ENCODE results near the gene HGD. TPM values are rescaled to one million over a fixed set of nuclear protein-coding genes. Genes with fewer than 3 reads are reported as not detected.

Gene HGD
- total and polyA plus RNA-seq, 12 donors = 0.12 to 1.2 TPM; not detected in 10

DNA sequence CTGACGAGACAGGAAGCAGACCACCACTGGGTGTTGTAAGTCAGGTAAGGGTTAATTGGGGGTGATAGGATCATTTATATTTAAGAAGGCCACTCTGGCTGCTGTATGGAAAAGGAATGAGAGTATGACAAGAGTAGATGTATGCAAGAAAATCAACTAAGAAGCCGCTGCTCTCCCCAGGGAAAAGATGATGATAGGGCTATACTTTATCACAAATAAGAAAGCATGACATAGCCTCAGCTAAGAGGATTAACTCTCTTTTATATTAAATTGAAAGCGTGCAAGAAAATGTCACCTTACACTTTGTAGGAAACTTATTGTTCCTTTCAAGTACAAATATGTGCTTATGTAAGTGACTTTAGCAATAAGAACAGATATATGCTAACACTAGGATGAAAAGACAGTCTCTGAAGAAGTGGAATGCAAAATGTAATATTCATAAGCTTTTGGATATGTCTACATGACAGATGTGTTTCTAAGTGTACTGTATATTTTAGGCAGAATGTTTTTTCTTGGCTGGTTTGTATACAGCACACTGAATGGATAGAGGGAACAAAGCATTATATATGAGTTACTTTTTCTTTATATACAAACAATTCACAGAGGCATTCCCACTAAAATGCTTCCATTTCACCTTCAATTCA, 94.6 kb downstream of the HGD start:
- no peak for TF ChIP-seq CTCF (IDR thresholded peaks at IDR 0.05)
- Histone ChIP-seq H3K27me3 (no peaks in the 10 kb centered on the region), H3K4me1 (no peaks in the 10 kb centered on the region), H3K9me3 (no peaks in the 10 kb centered on the region), H3K36me3 (no peaks in the 10 kb centered on the region), H3K27ac (no peak overlapping the region), H3K4me3 (no peak overlapping the region)
- 69 to 72% methylated on average over 3 of the region's 3 CpGs for WGBS, 2 donors
- intact Hi-C loops (cut with DNase I) = no loop called here
- ATAC-seq = no peak
- DNase-seq = no peak

Other genes starting within 250 kb of the HGD start
- gene FSTL1, start 231.2 kb downstream of the HGD start, total RNA-seq = 100 to 1,000 TPM; 100 to 346 (median 213) TPM
- 10 to 100 TPM; 54.4 to 88.5 TPM for gene FSTL1, start 231.2 kb downstream of the HGD start, polyA plus RNA-seq
- 100 to 1,000 TPM; 347 to 581 (median 535) TPM for gene NDUFB4, start 85.9 kb downstream of the HGD start, total RNA-seq
- gene NDUFB4, start 85.9 kb downstream of the HGD start, polyA plus RNA-seq = 100 to 1,000 TPM; 527 to 567 TPM
- gene RABL3, start 60.3 kb upstream of the HGD start, total RNA-seq = 10 to 100 TPM; 13.8 to 33.9 (median 23.3) TPM
- gene RABL3, start 60.3 kb upstream of the HGD start, polyA plus RNA-seq = 1 to 10 TPM; 2.8 to 8.7 TPM
- gene GTF2E1, start 60.5 kb upstream of the HGD start, total RNA-seq = 10 to 100 TPM in 8 of 10 donors, 1 to 10 TPM in 2; 7.9 to 16.2 (median 11.7) TPM
- gene GTF2E1, start 60.5 kb upstream of the HGD start, polyA plus RNA-seq = 1 to 10 TPM; 3.7 to 4.2 TPM
- gene STXBP5L, start 226.0 kb upstream of the HGD start, total RNA-seq = not detected
- gene STXBP5L, start 226.0 kb upstream of the HGD start, polyA plus RNA-seq = not detected

Measured in heart right ventricle (tissue), 16 donors.